Activated CD8-positive, alpha-beta memory T cell treated with anti-CD3 and anti-CD28 coated beads, Interleukin-2, amount 10 ng/mL, durations not matched to agents 7 days and 5 days (primary cell): ENCODE data around the gene TBC1D22A. TPM values are rescaled to one million over a fixed set of nuclear protein-coding genes. Genes with fewer than 3 reads are reported as not detected.

Source experiments
- ATAC-seq: fragments of 150-1000 bp; cut with Tn5 transposase; one replicate; pipeline ENCODE4 v1.10.0; 2021; ENCODE audit warnings: moderate library complexity
- CTCF ChIA-PET: fragments of 350-600 bp; sonication (Branson Sonifier 250); formaldehyde crosslinking; loops from one replicate; lab custom pipeline; 2021; ENCODE audit warnings: antibody characterized with exemption; lab: Charles Lee
- DNase-seq: peaks from one replicate; pipeline ENCODE4 v3.0.0-alpha.2; 2020
- H3K27ac Mint-ChIP-seq: one replicate; pipeline ENCODE4 v1.8.0; 2021; ENCODE audit warnings: mild to moderate bottlenecking, mixed read lengths
- H3K27me3 Mint-ChIP-seq: one replicate; pipeline ENCODE4 v1.8.0; 2021; ENCODE audit warnings: mixed read lengths
- H3K36me3 Mint-ChIP-seq: one replicate; pipeline ENCODE4 v1.8.0; 2021; ENCODE audit warnings: mild to moderate bottlenecking, mixed read lengths
- H3K4me1 Mint-ChIP-seq: one replicate; pipeline ENCODE4 v1.8.0; 2021; ENCODE audit warnings: mixed read lengths
- H3K4me3 Mint-ChIP-seq: one replicate; pipeline ENCODE4 v1.8.0; 2021; ENCODE audit warnings: mild to moderate bottlenecking, moderate library complexity, mixed read lengths
- H3K9me3 Mint-ChIP-seq: one replicate; pipeline ENCODE4 v1.8.0; 2022; ENCODE audit warnings: low read depth, mixed read lengths
- total RNA-seq, 2 experiments: library from RNA; stranded (reverse); gene quantifications; one replicate each; pipeline ENCODE4 v1.2.3, GENCODE V29; 2021

Gene TBC1D22A
- total RNA-seq, 2 experiments from 2014 or later = 32.6 to 44.9 TPM

DNA sequence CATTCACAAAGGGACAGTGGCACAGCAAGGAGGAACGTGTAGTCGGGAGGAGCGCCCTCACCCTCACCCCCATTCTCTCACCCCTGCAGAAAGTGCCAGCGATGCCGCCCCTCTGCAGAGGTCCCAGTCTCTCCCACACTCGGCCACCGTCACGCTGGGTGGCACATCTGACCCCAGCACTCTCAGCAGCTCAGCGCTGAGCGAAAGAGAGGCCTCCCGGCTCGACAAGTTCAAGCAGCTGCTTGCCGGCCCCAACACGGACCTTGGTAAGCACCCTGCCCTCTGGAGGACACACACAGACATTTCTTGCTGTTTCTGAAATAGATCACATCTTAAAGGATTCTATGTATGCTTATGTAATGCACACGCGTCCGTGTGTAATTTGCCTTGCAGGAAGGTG is 34.9 kb downstream of the TBC1D22A start:
- H3K36me3 Mint-ChIP-seq = peaks cover 26% of the 10 kb centered on the region

DNA sequence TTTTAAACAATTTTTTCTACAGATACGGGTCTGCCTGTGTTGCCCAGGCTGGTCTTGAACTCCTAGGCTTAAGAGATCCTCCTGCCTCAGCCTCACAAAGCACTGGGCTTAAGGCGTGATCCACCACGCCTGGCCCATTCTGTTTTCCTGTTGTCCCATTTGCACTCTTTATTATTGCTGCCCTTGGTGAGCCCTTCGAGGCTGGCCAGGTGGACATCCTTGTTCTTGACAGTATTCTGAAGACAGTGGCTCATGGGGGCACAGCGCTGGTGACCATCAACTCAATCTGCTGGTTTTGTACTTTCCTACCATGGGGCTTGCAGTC is 35.6 kb downstream of the TBC1D22A start:
- CTCF ChIA-PET = interaction anchor here (1.0 to 1.8 kb wide), 8 partner anchors 11 to 292 kb away, joined by 3 to 23 read pairs (median 4); partner anchors contain the start of gene TBC1D22A
- ATAC-seq (no peak), DNase-seq (no peak)
- H3K27me3 Mint-ChIP-seq = no peaks in the 10 kb centered on the region
- H3K9me3 Mint-ChIP-seq = no peaks in the 10 kb centered on the region
- H3K27ac Mint-ChIP-seq = no peak overlapping the region
- H3K4me1 Mint-ChIP-seq = peaks cover 3% of the 10 kb centered on the region
- peaks cover 24% of the 10 kb centered on the region for H3K36me3 Mint-ChIP-seq
- H3K4me3 Mint-ChIP-seq = no peak overlapping the region

More for the DNA sequence above, 34.9 kb downstream of the TBC1D22A start:
- Mint-ChIP-seq H3K4me3 (no peak overlapping the region), H3K27ac (no peak overlapping the region), H3K27me3 (no peaks in the 10 kb centered on the region), H3K9me3 (no peaks in the 10 kb centered on the region), H3K4me1 (peaks cover 7% of the 10 kb centered on the region)
- no peak for DNase-seq
- no peak for ATAC-seq
- CTCF ChIA-PET = interaction anchor here (1.0 to 1.2 kb wide), 2 partner anchors 24 to 38 kb away, joined by 3 to 4 read pairs; no protein-coding TSS in a partner anchor

DNA sequence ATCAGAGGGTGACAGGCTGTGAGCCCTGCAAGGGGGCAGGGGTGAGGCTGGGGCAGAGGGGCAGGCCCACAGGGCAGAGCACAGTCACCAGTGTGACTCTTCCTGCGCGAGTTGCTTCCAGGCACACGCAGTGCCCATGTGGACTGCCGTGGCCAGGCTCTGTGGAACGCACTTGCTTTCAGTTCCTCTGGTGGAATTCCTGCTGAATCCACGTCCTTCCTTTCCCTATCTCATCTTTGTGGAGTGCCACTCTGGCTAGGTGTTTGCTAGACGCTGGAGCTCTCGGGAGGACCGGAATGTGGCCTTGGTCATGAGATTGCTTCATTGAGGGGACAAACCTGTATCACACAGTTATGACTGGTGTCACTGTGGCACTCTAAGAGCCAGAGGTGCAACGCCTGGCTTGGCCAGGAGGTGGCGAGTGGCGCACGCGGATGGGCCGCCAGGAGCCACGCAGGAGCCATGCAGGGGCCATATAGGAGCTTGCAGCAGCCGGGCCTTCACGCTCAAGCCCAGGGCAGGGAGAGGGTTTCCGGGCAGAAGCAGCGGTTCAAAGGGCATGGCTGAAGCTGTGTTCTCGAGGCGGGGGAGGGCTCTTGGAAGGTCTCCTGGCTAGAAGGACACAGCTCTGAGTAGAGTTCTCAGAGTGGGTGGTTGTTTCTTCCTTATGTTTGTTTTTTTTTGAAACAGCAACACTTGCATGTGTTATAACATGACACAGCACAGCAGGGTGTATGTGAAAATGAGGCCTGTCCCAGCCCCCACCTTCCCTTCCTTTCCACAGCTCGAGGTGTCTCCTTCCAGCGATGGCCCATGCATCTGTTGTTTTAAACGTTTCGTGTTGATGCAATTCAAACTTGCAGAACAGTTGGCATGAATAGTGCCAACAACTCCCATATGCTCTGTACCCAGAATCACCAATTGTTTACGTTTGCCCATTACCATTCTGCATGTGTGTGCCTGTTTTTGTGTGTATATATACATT is 36.2 kb downstream of the TBC1D22A start:
- Mint-ChIP-seq H3K27ac (peak overlapping the region; percentile 54), H3K9me3 (no peaks in the 10 kb centered on the region), H3K4me1 (peaks cover 7% of the 10 kb centered on the region), H3K36me3 (peaks cover 21% of the 10 kb centered on the region), H3K27me3 (no peaks in the 10 kb centered on the region), H3K4me3 (no peak overlapping the region)
- peak; percentile 80 for DNase-seq
- peak; percentile 88 for ATAC-seq
- CTCF ChIA-PET = interaction anchor here (0.7 to 1.8 kb wide), 19 partner anchors 10 to 291 kb away, joined by 3 to 23 read pairs (median 4); partner anchors contain the start of gene TBC1D22A

DNA sequence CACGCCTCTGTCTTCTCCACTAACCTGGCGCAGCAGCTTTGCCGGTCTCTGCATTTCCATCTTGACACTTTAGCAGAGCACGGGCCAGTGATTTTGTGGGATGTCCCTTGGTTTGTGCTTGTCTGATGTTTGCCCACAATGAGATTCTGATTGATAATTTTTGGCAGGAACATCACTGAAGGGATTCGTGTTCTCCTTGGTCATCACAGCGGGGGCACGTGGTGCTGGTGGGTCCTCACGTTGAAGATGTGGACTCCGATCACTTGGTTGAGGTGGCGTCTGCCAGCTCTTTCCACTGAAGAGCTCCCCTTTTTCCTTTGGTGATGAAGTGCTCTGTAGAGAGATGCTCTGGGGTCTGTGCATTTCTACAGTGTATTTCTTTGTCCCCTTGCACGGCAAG is 37.2 kb downstream of the TBC1D22A start:
- Mint-ChIP-seq H3K4me3 (no peak overlapping the region), H3K27me3 (no peaks in the 10 kb centered on the region), H3K27ac (no peak overlapping the region), H3K4me1 (peaks cover 7% of the 10 kb centered on the region), H3K36me3 (peaks cover 22% of the 10 kb centered on the region), H3K9me3 (no peaks in the 10 kb centered on the region)
- ATAC-seq (no peak), DNase-seq (no peak)
- CTCF ChIA-PET = interaction anchor here (1.0 to 1.8 kb wide), 6 partner anchors 22 to 241 kb away, joined by 4 to 23 read pairs (median 6); no protein-coding TSS in a partner anchor

DNA sequence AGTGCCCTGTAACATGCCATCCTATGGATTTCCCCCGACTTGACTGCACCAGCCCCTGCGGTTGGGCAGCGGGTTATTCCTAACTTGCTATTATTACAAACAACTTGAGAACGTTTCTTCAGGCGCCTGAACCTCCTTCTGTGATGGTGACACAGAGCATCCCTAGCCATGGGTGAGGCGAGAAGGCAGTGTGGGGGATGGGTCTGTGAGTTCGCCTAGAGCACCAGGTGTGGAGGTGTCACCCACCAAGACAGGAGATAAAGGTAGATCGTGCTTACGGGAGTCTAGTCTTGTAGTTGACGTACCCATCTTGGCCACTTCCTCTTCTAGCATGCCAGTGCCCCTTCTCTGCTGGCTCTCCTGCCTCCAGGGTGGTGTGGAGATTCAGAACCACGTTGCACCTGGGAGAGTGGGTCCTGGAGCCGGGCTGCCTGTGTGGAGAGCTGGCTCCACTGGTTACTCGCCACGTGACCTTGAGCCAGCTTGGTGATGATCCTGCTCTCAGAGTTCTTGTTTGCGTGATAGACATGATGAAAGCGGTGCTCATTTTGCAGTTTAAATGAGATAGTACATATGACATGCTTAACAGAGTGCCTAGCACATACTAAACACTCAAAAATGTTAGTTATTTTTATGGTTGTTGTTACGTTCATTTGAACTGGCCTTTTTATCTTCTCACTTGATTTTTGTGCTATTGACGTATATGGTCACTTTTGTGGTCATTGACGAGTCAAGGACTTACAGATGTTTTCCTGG is 37.8 kb downstream of the TBC1D22A start:
- ATAC-seq = no peak
- no peaks in the 10 kb centered on the region for H3K9me3 Mint-ChIP-seq
- peaks cover 22% of the 10 kb centered on the region for H3K36me3 Mint-ChIP-seq
- H3K4me1 Mint-ChIP-seq = peaks cover 7% of the 10 kb centered on the region
- no peaks in the 10 kb centered on the region for H3K27me3 Mint-ChIP-seq
- H3K4me3 Mint-ChIP-seq = no peak overlapping the region
- no peak for DNase-seq
- H3K27ac Mint-ChIP-seq = no peak overlapping the region
- CTCF ChIA-PET = interaction anchor here (0.8 to 4.6 kb wide), 9 partner anchors 10 to 433 kb away, joined by 3 to 42 read pairs (median 7); partner anchors contain the start of gene TBC1D22A

DNA sequence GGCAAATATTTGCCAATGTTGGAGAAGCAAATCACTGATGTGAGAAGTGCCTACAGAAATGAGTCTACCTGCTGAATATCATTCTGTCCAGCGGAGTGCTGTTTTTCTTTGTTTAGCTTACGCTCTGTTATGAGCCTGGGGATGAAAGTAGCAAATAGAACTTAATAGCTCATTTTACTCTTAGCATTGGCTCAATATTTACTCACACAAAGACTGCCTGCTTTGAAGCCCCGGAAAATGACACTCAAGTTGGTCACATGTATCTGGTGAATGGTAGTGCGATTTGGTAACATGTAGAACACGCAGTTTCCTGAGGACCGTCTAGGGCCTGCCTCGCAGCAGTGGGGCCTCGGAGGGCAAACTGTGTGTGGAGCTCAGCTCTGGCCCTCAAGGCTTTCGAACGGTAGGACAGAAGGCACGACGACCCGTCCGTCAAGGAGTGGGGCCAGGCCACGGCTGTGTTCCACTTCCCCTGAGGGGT is 38.9 kb downstream of the TBC1D22A start:
- Mint-ChIP-seq H3K27me3 (no peaks in the 10 kb centered on the region), H3K4me1 (peaks cover 9% of the 10 kb centered on the region), H3K27ac (no peak overlapping the region), H3K9me3 (no peaks in the 10 kb centered on the region), H3K36me3 (peaks cover 24% of the 10 kb centered on the region), H3K4me3 (no peak overlapping the region)
- ATAC-seq = no peak
- DNase-seq = no peak
- CTCF ChIA-PET = interaction anchor here (0.8 to 4.6 kb wide), 11 partner anchors 10 to 434 kb away, joined by 3 to 42 read pairs (median 4); partner anchors contain the start of gene TBC1D22A

DNA sequence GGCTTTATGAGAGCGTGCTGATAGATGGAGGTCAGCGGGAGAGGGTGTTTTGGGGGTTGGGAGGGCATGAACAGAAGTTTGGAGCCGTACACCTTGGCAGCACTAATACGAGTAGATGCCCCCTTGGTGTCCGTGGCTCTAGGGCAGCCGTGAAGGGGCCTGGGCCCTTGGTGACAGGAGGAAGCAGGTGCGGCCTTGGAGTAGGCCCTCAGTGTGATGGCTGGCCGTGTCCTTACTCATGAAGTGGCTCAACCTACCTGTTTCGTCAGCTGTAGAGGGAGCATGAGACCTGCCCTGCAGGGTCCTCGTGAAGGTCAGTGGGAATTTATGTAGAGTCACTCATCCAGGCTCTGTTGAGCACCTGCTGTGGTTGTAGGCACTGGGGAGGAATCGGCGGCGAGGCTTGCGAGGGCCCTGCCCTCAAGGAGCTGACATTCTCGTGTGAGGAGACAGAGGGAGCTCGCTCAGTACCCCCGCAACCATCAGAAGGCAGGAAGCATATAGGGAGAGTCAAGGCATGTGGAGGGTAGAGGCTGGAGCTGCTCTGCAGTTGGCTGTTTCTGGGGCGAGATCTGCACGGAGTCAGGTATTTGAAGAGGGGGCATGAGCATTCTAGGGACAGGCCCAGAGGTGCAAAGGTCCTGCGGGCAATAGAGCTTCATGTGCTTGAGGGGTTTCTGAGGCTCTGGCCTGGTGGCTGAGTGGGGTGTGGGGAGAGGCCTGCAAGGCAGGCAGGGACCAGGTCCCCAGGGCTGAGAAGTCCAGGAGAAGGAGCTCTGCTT is 39.6 kb downstream of the TBC1D22A start:
- Mint-ChIP-seq H3K4me1 (peaks cover 15% of the 10 kb centered on the region), H3K27ac (no peak overlapping the region), H3K9me3 (no peaks in the 10 kb centered on the region), H3K27me3 (no peaks in the 10 kb centered on the region), H3K36me3 (peaks cover 30% of the 10 kb centered on the region), H3K4me3 (no peak overlapping the region)
- DNase-seq (no peak), ATAC-seq (no peak)
- CTCF ChIA-PET = interaction anchor here (1.0 to 4.6 kb wide), 14 partner anchors 7 to 434 kb away, joined by 3 to 63 read pairs (median 8); partner anchors contain the start of gene TBC1D22A

DNA sequence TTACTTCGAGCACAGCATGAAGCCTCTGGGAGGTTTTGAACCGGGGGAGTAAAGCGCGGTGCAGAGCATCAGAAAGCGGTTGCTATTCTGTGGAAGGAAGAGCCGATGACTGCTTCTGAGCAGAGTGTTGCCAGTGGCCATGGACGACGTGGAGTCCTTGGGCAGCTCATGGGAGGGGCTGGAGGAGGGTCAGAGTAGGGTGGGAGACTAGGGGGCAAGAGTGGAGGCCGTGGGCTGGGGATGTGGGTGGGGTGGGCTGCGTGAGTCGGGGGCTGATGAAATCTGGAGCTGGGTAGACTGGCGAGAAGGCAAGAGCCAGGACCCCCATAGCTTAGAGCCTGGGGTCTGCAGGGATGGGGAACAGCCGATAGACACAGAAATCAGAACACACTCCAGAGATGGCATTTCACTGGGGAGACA is 40.2 kb downstream of the TBC1D22A start:
- Mint-ChIP-seq H3K4me1 (peaks cover 18% of the 10 kb centered on the region), H3K27ac (no peak overlapping the region), H3K4me3 (no peak overlapping the region), H3K36me3 (peaks cover 30% of the 10 kb centered on the region), H3K27me3 (no peaks in the 10 kb centered on the region), H3K9me3 (no peaks in the 10 kb centered on the region)
- DNase-seq = no peak
- ATAC-seq = no peak
- CTCF ChIA-PET = interaction anchor here (0.6 to 4.6 kb wide), 23 partner anchors 8 to 435 kb away, joined by 3 to 63 read pairs (median 4); partner anchors contain the start of gene TBC1D22A

DNA sequence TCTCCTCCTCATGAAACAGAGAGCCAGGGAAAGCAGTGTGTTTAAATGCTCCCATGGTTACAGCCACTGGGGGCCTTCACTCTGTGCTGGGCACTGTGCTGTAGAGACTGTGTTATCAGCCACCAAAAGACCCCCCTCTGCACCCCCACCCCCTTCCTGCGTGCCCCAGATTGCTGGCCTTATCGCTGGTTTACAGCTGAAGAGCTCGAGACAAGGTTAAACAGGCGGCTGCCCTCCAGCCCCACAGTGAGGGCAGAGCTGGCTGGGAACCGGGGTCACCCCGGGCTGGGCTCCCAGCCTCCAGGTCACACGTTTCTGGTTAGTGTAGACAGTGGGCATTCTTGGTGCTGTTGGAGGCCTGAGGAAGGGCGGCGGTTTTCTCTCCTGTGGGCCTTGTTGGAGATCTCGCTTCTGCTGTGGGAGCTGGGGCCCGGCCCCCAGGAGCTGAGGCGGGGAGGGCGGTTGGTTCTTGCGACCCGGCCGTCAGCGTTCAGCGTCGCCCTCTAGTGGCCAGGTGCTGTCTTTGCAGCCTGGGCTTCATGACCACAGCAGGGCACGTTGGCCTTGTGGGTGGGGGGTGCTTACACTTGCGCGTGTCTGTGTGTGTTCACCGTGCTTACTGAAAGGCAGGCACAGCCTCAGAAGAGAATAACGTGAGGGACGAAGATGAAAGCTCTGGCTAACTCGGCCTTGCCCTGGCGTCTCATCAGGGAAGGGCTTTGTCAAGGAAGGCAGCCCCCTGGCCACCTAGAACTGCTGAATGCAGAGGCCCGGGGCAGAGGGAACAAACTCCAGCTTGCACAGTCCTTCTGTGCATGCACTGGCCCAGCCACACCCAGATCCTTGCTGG is 40.8 kb downstream of the TBC1D22A start:
- Mint-ChIP-seq H3K27ac (peak overlapping the region; percentile 58), H3K36me3 (peaks cover 28% of the 10 kb centered on the region), H3K9me3 (no peaks in the 10 kb centered on the region), H3K27me3 (no peaks in the 10 kb centered on the region), H3K4me3 (no peak overlapping the region), H3K4me1 (peaks cover 18% of the 10 kb centered on the region)
- CTCF ChIA-PET = interaction anchor here (0.6 to 4.6 kb wide), 29 partner anchors 8 to 435 kb away, joined by 3 to 63 read pairs (median 4); partner anchors contain the start of gene TBC1D22A
- peak; percentile 70 for DNase-seq
- peak; percentile 69 for ATAC-seq

DNA sequence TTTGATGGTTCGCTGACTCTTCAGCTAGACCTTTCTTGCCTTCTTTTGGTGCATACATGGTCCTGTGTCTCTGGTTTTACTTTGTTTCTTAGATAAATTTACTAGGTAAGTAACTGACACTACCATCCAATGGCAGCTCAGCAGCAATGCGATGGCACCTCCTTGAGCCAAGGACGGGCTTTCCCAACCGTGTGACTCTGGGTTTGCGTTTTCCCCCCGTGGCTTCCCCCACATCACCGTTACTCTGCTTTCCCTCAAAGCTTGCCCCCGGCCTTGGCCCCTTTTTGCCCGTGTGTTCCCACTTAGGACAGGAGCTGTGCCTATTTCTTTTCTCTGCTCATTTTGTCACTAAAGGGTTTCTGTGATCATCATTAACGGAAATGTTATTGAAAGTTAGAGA is 41.5 kb downstream of the TBC1D22A start:
- peaks cover 16% of the 10 kb centered on the region for H3K4me1 Mint-ChIP-seq
- H3K36me3 Mint-ChIP-seq = peaks cover 27% of the 10 kb centered on the region
- no peak overlapping the region for H3K4me3 Mint-ChIP-seq
- no peak overlapping the region for H3K27ac Mint-ChIP-seq
- CTCF ChIA-PET = interaction anchor here (0.6 to 4.6 kb wide), 25 partner anchors 8 to 436 kb away, joined by 3 to 63 read pairs (median 4); partner anchors contain the start of gene TBC1D22A
- H3K27me3 Mint-ChIP-seq = no peaks in the 10 kb centered on the region
- no peak for DNase-seq
- no peaks in the 10 kb centered on the region for H3K9me3 Mint-ChIP-seq
- ATAC-seq = no peak

DNA sequence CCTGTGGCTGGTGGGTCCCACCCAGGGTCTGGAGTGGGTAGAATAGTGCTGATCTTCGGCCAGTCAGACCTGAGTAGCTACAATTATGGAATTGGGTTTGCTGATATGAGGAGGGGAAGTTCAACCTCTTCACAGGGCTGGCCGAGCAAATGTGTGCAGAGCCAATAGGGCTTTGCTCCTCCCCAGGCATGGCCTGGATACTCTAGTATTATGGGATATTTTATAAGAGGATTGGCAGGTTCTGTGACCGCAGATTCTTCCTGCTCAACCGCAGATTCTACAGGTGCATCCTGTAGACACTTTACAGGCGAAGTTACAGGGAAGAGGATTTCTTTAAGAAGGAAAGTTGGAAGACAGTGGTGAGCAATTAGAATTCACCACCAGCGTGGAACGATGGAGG is 44.3 kb downstream of the TBC1D22A start:
- H3K36me3 Mint-ChIP-seq = peaks cover 15% of the 10 kb centered on the region
- no peaks in the 10 kb centered on the region for H3K9me3 Mint-ChIP-seq
- peaks cover 16% of the 10 kb centered on the region for H3K4me1 Mint-ChIP-seq
- no peak overlapping the region for H3K27ac Mint-ChIP-seq
- CTCF ChIA-PET = interaction anchor here (1.5 to 2.7 kb wide), 2 partner anchors 10 to 49 kb away, joined by 3 to 8 read pairs; no protein-coding TSS in a partner anchor
- H3K27me3 Mint-ChIP-seq = no peaks in the 10 kb centered on the region
- ATAC-seq = no peak
- no peak for DNase-seq
- no peak overlapping the region for H3K4me3 Mint-ChIP-seq
